DMS153 treated with DMSO at 0.1 percent for 48 hours (cell line): ENCODE measurements around the gene TRAPPC12.
"Not testable (repeated sequence)": the region's sequence is repeated elsewhere in the genome, so short reads cannot be mapped to it uniquely, and the experiment has no call there.

Source experiments
- DNase-seq: peaks from one replicate; lab custom pipeline; 2025; ENCODE audit not compliant: unreplicated experiment; lab: John Stamatoyannopoulos, UW

Gene TRAPPC12

GRCh38 chr2:3498783-3499394 lies 119.4 kb downstream of the TRAPPC12 start:
- no peak for DNase-seq

GRCh38 chr2:3500326-3500899 lies 120.9 kb downstream of the TRAPPC12 start:
- DNase-seq, result no peak

- DNase-seq, result no peak
These were observed 123.6 kb downstream of the TRAPPC12 start for GRCh38 chr2:3503046-3503445.

- no peak for DNase-seq
These were observed 124.0 kb downstream of the TRAPPC12 start for GRCh38 chr2:3503483-3503882.

GRCh38 chr2:3504741-3505140 lies 125.2 kb downstream of the TRAPPC12 start:
- DNase-seq, result peak; percentile 92

- peak; percentile 51 for DNase-seq
These were observed 126.3 kb downstream of the TRAPPC12 start for GRCh38 chr2:3505771-3506170.

GRCh38 chr2:3512086-3512485 lies 132.6 kb downstream of the TRAPPC12 start:
- DNase-seq, result no peak

- no peak for DNase-seq
These were observed 133.7 kb downstream of the TRAPPC12 start for GRCh38 chr2:3513026-3513810.

- DNase-seq, result not testable (repeated sequence)
These were observed 135.9 kb downstream of the TRAPPC12 start for GRCh38 chr2:3515438-3515837.

GRCh38 chr2:3516831-3517230 lies 137.3 kb downstream of the TRAPPC12 start:
- DNase-seq, result no peak

GRCh38 chr2:3517948-3518495 lies 138.5 kb downstream of the TRAPPC12 start:
- DNase-seq, result no peak

GRCh38 chr2:3518496-3519254 lies 139.2 kb downstream of the TRAPPC12 start:
- peak; percentile 93 for DNase-seq

- no peak for DNase-seq
These were observed 140.0 kb downstream of the TRAPPC12 start, which contains the start of gene ADI1 for GRCh38 chr2:3519255-3520205. TSS of gene ADI1 (minus strand) at chr2:3519531. CDS start at chr2:3519487, 44 bp downstream.

- no peak for DNase-seq
These were observed 141.1 kb downstream of the TRAPPC12 start for GRCh38 chr2:3520591-3520990.

GRCh38 chr2:3522961-3523421 lies 143.5 kb downstream of the TRAPPC12 start:
- DNase-seq, result no peak

- DNase-seq, result no peak
These were observed 144.1 kb downstream of the TRAPPC12 start for GRCh38 chr2:3523551-3524041.

GRCh38 chr2:3526871-3527270 lies 147.4 kb downstream of the TRAPPC12 start:
- no peak for DNase-seq

GRCh38 chr2:3527886-3528785 lies 148.6 kb downstream of the TRAPPC12 start:
- DNase-seq, result no peak
